ENCODE data around the gene CCDC172. TPM values are rescaled to one million over a fixed set of nuclear protein-coding genes. Genes with fewer than 3 reads are reported as not detected.

The CCDC172 gene
- total RNA-seq: not detected

GRCh38 chr10:116324227-116324950 lies at the start of gene CCDC172:
CCDC172 (plus strand) TSS chr10:116324448; CDS start chr10:116325012, 564 bp downstream.
- H3K27me3 ChIP-seq: no peaks in the 10 kb centered on the region
- no peaks in the 10 kb centered on the region for H3K9me3 ChIP-seq
- H3K36me3 ChIP-seq: no peaks in the 10 kb centered on the region
- TF ChIP-seq POLR2A (IDR thresholded peaks at IDR 0.05): no peak
- no peak for TF ChIP-seq CTCF (IDR thresholded peaks at IDR 0.05)
- no peak within 1 kb of the TSS for H3K27ac ChIP-seq
- no peak for DNase-seq
- H3K4me3 ChIP-seq: no peak within 1 kb of the TSS
- H3K4me1 ChIP-seq: no peaks in the 10 kb centered on the region

GRCh38 chr10:116276981-116277380 lies 47.3 kb upstream of the CCDC172 start:
- Histone ChIP-seq H3K27ac (no peak overlapping the region), H3K9me3 (no peaks in the 10 kb centered on the region), H3K4me3 (no peak overlapping the region), H3K27me3 (peaks cover 0 to 8% of the 10 kb centered on the region in 2 donors), H3K4me1 (peaks cover 0 to 13% (median 0%) of the 10 kb centered on the region in 4 donors), H3K36me3 (no peaks in the 10 kb centered on the region)
- no peak for DNase-seq
- TF ChIP-seq POLR2A (IDR thresholded peaks at IDR 0.05) (no peak), CTCF (IDR thresholded peaks at IDR 0.05) (no peak)

- TF ChIP-seq CTCF (IDR thresholded peaks at IDR 0.05) (no peak), POLR2A (IDR thresholded peaks at IDR 0.05) (no peak)
- no peaks in the 10 kb centered on the region for H3K27me3 ChIP-seq
- no peaks in the 10 kb centered on the region for H3K4me1 ChIP-seq
- no peak overlapping the region for H3K4me3 ChIP-seq
- H3K36me3 ChIP-seq: no peaks in the 10 kb centered on the region
- no peaks in the 10 kb centered on the region for H3K9me3 ChIP-seq
- no peak overlapping the region for H3K27ac ChIP-seq
- DNase-seq: no peak
Measured at GRCh38 chr10:116278846-116279245, 45.4 kb upstream of the CCDC172 start.

- Histone ChIP-seq H3K27ac (no peak overlapping the region), H3K4me3 (no peak overlapping the region), H3K9me3 (no peaks in the 10 kb centered on the region), H3K4me1 (no peaks in the 10 kb centered on the region), H3K36me3 (no peaks in the 10 kb centered on the region), H3K27me3 (no peaks in the 10 kb centered on the region)
- DNase-seq: no peak
- TF ChIP-seq CTCF (IDR thresholded peaks at IDR 0.05) (no peak), POLR2A (IDR thresholded peaks at IDR 0.05) (no peak)
Measured at GRCh38 chr10:116281775-116282174, 42.5 kb upstream of the CCDC172 start.

GRCh38 chr10:116286626-116287200 lies 37.5 kb upstream of the CCDC172 start:
- DNase-seq: no peak
- TF ChIP-seq CTCF (IDR thresholded peaks at IDR 0.05) (no peak), POLR2A (IDR thresholded peaks at IDR 0.05) (no peak)
- H3K27ac ChIP-seq: no peak overlapping the region
- no peaks in the 10 kb centered on the region for H3K36me3 ChIP-seq
- no peak overlapping the region for H3K4me3 ChIP-seq
- H3K27me3 ChIP-seq: no peaks in the 10 kb centered on the region
- no peaks in the 10 kb centered on the region for H3K4me1 ChIP-seq
- H3K9me3 ChIP-seq: no peaks in the 10 kb centered on the region

All from Peyer's patch (tissue), 4 donors.